ENCODE measurements around the gene TIAM2.

TIAM2 gene

DNA sequence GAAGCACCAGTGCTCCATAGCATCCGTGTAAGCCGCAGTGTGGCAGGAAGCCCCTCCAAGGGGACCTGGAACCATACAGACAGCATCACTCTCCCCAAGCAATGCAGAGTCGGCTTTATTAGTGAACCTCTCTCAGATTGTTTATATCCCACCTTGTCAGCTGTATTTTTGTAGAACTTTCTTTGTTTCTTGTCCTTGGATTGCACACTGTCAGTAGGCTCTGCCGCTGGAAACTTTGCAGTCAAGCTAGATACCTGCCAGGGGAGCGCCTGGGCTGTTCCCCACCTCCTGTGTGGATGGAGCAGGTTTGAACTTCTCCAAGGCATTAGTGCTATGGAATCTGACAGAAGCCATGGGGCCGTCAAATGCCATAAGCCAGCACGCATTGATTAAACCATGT is 250.1 kb downstream of the TIAM2 start:
- DNase-seq = no peak

DNA sequence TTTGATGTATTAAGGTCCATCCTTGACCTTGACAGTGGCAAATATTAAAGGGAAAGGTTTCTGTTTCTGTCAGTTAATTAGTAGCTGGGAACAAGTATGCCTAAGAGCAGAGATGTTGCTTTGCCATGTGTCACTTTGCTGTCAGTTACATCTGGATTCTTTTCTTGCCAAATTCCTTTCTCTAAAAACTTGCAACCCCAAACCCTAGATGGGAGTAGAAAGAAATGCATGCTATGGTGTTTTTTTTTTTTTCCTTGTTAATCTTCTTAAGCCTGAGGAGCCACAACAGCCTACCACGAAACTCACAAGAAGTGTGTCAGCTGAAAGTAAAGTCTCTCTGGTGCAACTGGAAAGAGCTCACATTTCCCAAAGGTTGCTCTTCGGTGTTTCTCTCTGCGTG is 250.7 kb downstream of the TIAM2 start:
- no peak for DNase-seq

DNA sequence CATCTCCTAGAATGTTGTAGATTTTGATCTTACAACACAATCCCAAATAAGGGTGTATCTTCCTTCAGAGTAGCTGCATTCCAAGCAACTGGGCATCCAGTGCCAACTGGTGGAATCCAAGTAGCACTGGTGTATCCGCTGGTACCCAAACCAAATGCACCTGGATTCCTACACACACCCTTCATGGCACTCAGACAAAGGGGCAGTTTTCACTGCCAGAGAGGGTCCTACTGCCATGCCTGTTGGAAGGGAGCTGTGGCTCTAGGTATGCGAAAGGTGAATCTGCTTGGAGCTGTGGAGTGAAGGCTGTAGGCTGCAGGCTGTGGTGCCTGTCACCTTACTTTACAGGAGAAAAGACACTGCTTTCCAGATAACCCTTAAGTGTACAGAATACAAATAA is 251.7 kb downstream of the TIAM2 start:
- no peak for DNase-seq

DNA sequence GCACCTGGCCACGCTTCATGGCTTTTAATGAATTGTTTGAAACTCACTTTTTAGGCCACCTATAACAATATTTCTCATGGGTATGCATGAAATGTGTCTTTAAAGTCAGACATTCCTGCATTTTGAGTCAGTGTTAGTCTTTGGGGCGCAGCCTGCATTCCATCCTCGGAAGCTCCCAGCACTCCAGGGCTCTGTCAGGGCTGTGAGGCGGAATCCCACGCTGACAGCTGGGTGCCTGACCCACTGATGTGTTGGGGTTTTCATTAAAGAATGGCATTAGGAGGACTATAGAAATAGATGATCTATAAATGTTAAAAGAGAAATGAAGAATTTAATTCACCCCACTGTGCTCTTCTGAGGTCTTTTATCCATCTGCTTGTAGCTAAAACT is 252.5 kb downstream of the TIAM2 start:
- DNase-seq = no peak

DNA sequence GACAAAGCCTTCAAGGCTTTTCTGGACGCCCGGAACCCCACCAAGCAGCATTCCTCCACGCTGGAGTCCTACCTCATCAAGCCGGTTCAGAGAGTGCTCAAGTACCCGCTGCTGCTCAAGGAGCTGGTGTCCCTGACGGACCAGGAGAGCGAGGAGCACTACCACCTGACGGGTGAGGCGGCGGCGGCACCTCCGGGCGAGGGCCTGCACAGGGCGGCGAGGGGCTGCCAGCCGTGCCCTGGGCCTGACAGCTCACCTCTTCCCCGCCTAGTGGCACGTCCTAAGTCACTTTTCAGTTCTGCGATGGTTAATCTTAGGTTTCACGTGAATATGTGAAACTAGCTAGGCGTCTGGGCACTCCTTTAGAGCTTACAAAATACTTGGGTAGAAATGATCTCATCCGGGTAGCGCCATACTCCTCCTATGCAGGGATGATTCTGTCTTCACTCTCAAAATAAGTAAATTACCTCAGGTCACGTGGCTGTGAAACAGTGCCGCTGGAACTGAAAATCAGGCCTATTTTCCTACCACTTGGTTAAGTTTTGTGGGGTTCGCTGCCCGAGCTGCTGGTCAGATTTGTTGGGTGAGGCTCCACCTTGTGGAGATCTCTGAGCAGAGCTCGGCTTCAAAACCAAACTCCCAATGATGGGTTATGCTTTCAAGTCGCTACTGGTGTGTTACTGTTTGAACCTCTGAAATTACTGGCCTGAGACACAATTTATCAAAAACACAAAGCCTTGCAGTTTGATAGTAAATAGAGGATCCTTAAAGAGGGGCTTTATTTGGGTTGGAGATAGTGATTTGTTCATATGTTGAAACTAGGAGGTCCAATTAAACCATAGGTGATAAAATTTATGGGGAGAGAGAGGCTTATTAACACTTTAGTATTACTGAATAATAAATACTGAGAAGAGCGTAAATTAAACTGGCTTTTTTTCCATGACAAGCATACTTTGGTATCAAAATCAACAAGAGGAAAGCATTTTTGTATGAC is 253.2 kb downstream of the TIAM2 start:
- DNase-seq = peak; percentile 1

DNA sequence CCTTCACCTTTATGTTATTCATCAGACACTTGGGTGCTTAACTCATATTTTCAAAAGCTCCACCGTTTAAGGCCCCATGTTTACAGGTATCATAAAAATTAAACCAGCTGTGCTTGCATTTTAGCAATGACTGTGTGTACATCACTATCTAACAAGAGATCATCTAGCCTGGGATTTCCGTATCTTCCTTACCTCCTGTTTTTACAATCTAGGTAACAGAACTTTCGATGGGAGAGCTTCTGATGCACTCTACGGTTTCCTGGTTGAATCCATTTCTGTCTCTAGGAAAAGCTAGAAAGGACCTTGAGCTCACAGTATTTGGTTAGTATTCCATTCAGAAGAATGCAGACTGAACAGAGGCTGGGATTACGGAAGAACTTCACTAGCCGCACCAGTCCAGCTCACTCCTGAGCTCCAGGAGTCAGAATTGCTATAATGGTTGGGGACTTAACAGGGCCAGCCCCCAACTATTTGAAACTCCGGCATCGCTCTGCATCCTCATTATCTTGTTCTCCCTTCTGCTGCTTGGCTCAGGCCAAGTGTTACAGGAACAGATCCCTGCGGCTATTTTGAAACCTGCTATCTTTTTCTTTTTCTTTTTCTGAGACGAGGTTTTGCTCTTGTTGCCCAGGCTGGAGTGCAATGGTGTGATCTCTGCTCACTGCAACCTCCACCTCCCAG is 255.7 kb downstream of the TIAM2 start:
- DNase-seq = no peak

DNA sequence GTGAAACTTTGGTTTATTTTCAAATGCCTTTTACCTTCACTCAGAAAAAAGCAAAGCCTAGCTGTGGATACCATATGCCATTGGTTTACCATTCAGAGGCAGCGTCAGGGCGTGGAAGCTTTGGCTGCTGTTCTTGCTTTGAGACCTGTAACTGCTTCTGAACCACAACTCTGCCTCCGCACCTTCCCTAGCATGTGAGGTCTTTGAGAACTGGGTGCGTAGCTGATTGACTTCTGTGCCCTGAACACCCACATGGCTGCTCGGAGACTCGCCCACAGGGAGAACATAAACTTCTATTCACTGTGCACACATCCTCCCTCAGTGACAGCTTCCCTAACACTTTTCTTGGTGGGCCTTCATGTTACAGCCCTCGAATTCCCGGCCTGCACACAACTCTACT is 257.5 kb downstream of the TIAM2 start:
- DNase-seq = no peak

DNA sequence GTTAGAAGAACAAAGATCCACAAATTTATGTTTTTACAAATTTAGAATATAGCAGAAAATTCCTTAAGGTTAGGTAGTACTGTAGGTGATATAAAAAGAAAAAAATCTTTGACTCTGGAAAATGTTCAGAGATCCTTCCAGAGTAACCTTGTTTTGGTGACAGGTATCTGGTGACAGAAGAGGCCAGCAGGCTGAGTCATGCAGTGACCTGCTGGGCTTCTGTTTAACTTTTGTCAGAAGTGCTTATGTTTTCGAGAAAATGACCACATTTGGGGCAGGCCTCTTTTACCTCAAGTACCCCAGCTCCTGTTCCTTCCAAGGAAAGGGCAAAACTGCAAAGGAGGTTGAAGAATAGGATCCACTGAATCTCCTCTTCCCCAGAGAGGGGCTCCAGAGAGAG is 258.2 kb downstream of the TIAM2 start:
- DNase-seq = no peak

DNA sequence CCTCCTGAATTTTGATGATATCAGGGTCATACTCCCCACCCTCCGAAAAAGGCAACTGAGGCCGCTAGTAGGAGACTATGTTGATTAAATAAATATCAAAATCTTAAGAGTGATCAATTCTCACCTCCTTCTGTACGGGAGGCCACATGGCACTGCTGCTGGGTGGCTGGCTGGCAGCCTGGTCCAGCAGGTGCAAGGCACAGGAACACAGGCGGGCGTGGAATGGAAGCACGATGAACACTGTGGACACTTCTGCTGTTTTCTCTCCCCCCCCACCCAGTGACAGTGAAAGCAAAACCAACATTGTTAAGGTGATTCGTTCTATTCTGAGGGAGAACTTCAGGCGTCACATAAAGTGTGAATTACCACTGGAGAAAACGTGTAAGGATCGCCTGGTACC is 259.0 kb downstream of the TIAM2 start:
- DNase-seq = no peak

DNA sequence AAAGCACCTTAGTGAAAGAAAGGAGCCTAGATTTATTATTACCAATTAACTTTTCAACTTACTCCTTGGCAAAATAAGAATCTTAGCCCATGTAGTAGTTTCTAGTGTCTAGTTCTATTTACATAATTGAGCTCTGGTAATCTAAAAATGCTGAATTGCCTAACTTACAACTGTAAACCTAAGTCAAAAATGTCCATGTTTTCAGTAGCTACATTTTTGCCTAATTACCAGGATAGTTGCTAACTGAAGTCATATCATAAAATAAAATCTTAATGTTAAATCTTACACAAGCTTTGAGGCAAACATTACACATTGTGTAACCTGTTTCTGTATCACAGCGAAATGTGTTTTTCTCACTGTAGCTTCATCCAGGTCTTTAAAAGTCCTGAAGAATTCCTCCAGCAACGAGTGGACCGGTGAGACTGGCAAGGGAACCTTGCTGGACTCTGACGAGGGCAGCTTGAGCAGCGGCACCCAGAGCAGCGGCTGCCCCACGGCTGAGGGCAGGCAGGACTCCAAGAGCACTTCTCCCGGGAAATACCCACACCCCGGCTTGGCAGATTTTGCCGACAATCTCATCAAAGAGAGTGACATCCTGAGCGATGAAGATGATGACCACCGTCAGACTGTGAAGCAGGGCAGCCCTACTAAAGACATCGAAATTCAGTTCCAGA is 261.1 kb downstream of the TIAM2 start:
- DNase-seq = no peak

DNA sequence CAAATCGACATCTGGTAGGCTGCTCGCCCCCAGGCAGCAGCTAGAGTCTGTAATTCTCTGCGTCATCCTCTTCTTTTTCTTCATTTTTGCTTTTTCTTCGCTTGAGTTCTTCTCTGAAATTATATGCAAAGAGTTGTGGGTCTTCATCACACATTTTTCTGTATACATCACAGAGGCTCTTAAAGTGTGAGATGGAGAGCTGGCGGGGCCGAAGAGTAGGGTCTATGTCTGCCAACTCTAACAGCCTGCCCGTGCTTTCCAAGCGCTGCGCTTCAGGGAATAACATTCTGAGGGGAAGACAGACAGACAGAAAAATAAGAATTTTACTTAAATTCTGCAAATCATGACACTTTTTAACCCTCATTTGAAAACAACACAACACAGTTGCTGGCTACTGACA is 262.7 kb downstream of the TIAM2 start:
- DNase-seq = no peak

DNA sequence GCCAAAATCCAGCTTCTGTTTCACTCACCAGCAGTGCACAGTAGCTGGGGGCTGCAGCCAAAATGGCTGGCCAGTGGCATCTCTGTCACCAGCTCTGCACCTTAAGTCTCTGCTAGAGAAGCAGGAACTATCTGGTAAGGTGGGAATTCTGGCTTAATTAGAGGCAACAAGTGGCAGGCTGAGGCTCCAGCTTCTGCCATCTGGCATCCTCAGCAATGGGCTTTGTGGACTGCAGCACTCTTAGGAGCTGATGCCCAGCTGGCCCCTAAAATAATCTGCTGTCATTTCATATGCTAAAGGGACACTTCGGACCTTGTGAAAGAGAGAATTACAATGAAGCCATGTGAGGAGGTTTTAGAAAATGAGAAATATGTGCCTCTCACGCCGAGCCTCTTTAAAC is 264.1 kb downstream of the TIAM2 start:
- DNase-seq = no peak

DNA sequence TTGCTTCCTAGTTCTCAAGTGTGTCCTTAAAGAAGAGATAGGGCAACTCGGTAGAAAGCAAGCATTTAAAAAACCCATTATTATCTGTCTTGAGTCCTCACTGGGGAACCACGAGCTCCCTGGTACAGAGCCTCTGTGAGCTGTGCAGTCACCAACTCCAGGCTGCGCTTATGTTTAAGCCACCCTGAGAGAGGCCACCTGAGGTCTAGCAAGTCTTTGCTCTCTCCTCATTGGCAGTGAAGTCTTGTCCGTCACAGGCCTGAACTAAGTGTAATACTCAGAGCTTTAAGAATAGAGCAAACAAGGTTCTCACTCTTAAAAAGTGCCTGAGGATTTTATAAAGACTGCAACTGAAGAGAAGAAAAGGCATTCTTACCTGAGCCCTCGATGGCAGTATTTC is 264.8 kb downstream of the TIAM2 start:
- no peak for DNase-seq

DNA sequence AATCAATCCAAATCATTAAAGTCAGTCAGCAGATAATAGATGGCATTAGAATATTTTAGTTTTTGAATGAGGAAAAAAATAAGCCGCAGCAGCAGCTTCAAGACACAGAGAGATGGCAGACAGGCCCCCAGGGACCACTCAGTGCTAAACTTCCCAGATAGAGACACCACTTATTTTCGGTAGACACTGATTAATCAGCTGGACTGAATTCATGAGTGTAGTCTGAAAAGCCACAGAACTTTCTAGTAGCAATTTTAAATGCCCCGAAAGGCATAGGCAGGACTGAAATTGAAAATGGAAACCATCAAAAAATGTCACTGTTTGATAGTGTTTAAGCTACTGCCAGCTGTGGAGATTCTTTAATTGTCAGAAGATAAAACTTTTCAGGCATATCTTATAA is 265.6 kb downstream of the TIAM2 start:
- DNase-seq = no peak

DNA sequence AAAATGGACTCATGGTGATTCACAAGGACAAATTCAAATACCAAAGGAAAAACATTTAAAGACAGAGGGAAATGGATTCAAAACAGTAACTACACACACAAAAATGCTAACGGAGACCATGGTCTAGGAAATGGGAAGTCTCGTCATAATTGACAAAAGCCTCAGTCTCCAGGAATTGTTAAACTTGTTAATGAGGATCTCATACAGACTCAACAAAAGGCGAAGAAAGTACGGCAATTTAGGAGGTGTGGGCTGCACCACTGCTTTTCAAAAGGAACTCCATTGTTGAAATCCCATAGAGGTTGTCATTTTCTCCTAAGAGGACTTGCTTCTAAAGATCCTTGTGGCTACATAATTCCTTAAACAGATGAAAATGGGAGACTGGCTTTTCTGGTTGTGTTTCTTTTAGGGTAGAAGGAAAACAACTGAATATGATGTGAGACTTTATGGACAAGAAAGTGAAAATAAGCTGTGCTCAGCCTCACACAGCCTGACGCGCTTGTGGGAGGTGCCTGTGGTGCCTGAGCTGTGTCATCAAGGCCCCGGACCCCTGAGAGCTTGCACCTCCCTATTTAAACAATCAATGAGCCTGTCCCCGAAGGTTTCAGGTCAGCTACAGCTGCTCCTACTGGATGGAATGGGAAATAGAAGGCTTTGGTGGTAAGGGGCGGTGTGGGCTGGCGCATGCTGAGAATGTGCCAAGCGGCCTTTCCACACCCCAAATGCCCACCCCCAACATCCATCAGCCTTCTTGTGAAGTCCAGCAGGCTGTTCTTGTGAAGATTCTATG is 266.2 kb downstream of the TIAM2 start:
- DNase-seq = no peak

DNA sequence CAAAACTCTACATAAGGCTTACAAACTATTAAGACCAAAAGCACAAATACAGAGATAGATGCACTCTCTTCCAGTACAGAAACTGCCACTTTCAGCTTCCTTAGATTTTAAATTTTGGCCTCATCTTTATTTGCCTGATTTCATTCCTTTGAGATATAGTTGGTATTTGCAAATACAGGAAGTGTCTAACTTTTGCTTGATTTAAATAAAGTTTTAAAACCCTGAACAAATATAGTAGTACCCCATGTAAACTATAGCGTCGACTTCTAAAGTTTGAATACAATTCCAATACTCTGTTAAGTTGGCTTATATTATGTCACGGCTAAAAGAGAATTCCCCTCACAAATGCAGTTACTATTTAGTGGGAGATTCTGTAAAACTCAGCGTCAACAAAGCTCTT is 267.5 kb downstream of the TIAM2 start:
- no peak for DNase-seq

DNA sequence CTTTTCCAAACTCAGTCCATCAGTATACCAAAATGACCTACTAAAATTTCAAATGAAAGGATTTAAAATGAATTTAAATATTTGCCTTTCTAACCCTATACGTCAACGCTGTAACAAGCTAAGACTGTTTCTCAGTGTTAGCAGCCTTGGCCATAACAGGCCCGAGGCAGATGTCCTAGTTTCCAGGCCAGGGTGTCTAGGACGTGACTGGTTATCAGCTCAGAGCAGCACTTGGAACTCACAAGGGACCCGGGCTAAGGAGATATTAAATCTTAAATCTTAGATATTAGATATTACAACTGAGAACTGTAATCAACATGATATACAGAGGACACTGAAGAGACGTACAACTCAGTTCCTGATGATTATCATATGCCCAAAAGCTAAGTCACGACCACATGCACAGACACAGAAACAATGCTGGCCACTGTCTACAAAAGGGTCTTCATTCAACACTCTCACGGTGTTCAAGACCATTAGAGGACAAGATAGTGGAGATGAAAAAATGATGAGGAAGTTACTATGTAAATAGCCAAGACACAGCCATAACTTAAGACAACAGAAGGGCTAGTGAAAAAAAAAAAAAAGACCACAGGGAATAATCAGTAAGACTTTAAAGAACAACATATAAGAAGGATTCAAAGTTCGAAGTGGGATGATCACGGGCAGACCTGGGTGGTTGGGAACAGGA is 268.4 kb downstream of the TIAM2 start, which contains the start of gene CLDN20:
Gene CLDN20, plus strand, starts transcription at position 641 of the 691 bp plus-strand sequence. CDS start 11,707 bp downstream, outside the sequence.
- DNase-seq = no peak

DNA sequence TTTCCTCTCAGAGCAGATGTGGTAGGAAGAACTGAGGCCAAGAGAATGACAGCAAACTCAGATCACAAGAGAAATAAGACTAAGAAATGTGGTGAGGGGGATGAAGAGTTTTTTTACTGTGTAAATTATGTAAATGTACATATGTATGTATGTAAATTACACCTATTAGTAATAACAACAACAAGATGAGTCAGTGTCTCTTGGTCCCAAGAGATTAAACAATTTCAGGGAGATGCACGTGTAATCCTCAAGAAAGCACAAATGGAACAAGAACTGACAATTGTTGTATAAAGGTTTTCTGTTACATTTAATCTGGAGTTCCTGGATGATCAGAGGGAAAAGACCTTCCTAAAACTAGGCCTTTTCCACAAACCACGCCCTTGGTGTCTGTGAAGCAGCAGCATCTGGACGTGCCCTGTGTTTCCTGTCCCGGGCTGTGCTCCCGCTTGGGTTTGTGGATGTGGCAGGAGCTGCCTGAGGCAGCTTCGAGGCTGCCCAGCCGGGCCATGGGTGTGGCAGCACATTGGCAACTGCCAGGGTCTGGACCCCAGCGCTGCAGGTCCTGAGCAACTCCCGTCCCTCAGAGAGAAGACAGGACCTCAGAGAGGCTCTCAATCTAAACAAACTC is 269.7 kb downstream of the TIAM2 start:
- no peak for DNase-seq

DNA sequence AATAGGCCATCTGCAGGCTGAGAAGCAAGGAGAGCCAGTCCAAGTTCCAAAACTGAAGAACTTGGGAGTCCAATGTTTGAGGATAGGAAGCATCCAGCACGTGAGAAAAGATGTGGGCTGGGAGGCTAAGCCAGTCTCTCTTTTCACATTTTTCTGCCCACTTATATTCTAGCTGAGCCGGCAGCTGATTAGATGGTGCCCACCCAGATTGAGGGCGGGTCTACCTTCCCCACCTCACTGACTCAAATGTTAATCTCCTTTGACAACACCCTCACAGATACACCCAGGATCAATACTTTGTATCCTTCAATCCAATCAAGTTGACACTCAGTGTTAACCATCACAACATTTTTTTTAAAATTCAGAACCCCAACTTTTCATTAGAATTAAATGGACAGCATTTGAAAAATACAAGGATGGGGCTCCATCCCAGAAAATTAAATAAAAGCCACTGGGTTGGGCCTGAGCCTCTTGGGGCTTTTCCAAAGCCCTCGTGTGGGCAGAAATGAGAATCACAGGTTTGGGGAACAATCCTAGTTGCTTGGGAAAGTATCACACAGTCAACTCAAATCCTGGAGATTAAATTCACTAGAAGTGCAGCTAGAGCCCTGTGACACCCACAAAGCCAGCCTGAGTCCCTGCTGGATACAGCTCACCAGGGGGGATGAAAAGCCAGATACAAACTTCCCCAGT is 270.9 kb downstream of the TIAM2 start:
- DNase-seq = no peak

DNA sequence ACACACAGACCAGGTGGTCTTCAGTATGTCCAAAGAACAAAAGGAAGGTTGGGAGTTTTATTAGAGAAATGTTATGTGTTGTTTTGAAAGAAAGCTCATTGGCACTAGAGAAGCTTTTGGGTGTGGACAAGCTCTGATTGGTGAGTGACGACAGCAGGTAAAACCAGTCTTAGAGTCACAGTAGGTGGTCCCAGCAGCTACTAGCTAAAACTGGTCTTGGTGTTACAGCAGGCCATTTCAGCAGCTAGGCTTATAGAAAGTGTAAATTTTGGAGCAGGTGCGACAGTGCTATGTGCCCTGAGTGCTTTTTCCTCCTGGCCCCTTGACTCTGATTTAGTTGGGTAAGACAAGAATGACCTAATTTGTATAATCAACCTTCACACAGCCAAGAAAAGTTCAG is 272.3 kb downstream of the TIAM2 start:
- no peak for DNase-seq
